Type B pancreatic cell (in vitro differentiated cells): Measurements from ENCODE around the gene HK1. TPM values are rescaled to one million over a fixed set of nuclear protein-coding genes. Genes with fewer than 3 reads are reported as not detected.

Experiments used
- DNase-seq: peaks from one replicate; pipeline ENCODE4 v3.0.0; 2021; ENCODE audit warnings: mixed read lengths; ENCODE audit not compliant: unreplicated experiment; ENCODE audit errors: extremely low spot score
- H3K27ac Mint-ChIP-seq: 2 replicates; pipeline ENCODE4 v1.8.0; 2021; ENCODE audit warnings: mild to moderate bottlenecking, mixed read lengths
- H3K27me3 Mint-ChIP-seq: 2 replicates; pipeline ENCODE4 v1.8.0; 2021; ENCODE audit warnings: mixed read lengths
- H3K36me3 Mint-ChIP-seq: 2 replicates; pipeline ENCODE4 v1.8.0; 2021; ENCODE audit warnings: mixed read lengths
- H3K4me1 Mint-ChIP-seq: one replicate; pipeline ENCODE4 v1.8.0; 2021; ENCODE audit warnings: mixed read lengths; ENCODE audit not compliant: unreplicated experiment
- H3K4me3 Mint-ChIP-seq: 2 replicates; pipeline ENCODE4 v1.8.0; 2021; ENCODE audit warnings: mild to moderate bottlenecking, mixed read lengths
- H3K9me3 Mint-ChIP-seq: 2 replicates; pipeline ENCODE4 v1.8.0; 2021; ENCODE audit warnings: mixed read lengths
- total RNA-seq: library from RNA; stranded (reverse); gene quantifications from 2 replicates; pipeline ENCODE4 v1.2.1, GENCODE V29; 2021; ENCODE audit warnings: low replicate concordance
- TF ChIP-seq, protein P1 (sequence below): fragments of 200-600 bp; sonication (generic); conservative IDR thresholded peaks from 2 replicates; pipeline ENCODE4 v1.5.0; 2021; ENCODE audit warnings: antibody characterized with exemption, mild to moderate bottlenecking

The HK1 gene
- total RNA-seq, 1 donor from 2014 or later = 60.8 TPM

DNA sequence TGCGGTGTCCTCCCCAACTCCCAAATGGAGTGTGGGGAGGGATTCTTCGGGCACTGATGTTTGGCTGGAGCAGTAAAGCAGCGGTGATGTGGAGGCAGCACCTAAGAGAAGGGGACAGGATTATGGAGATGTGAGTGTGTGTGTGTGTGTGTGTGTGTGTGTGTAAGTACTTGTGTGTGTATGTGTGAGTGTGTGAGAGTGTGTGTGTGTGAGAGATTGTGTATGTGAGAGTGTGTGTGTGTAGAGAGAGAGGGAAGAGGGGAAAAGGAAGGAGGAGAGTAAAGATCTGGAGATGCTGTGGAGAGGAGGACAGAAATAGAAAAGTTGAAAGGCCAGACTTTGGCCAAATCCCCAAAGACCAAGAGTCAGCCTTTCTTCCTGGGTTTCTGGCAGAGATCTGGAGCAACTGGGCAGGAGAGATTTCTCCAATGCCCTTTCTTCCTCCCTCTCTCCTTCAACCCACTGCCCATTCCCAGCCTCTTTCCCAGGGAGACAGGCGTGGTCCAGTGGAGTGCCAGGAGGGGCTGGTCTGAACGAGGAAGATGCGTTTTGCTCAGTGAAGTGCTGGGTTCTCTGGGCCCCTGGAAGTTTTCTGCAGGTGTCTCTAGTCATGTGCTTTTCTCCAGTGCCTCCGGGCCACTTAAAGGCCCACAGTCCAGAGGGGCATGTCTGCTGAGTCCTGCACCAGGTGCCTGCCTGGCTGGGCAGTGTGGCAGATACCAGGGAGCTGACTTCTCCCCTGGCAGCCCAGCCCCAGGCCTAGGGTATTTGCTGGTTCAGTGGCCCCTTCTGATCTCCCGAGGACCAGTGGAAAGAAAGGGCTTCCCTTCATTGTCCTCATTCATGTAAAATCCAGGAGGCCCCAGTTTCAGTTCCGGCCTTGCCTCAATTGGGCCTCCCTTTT lies 60.5 kb downstream of the HK1 start:
- peak overlapping the region; percentile 5 for H3K4me3 Mint-ChIP-seq
- DNase-seq = no peak
- no peaks in the 10 kb centered on the region for H3K27me3 Mint-ChIP-seq
- H3K27ac Mint-ChIP-seq = peak overlapping the region; percentile 95
- H3K9me3 Mint-ChIP-seq = no peaks in the 10 kb centered on the region
- peaks cover 12% of the 10 kb centered on the region for H3K36me3 Mint-ChIP-seq
- TF ChIP-seq, protein P1, sequence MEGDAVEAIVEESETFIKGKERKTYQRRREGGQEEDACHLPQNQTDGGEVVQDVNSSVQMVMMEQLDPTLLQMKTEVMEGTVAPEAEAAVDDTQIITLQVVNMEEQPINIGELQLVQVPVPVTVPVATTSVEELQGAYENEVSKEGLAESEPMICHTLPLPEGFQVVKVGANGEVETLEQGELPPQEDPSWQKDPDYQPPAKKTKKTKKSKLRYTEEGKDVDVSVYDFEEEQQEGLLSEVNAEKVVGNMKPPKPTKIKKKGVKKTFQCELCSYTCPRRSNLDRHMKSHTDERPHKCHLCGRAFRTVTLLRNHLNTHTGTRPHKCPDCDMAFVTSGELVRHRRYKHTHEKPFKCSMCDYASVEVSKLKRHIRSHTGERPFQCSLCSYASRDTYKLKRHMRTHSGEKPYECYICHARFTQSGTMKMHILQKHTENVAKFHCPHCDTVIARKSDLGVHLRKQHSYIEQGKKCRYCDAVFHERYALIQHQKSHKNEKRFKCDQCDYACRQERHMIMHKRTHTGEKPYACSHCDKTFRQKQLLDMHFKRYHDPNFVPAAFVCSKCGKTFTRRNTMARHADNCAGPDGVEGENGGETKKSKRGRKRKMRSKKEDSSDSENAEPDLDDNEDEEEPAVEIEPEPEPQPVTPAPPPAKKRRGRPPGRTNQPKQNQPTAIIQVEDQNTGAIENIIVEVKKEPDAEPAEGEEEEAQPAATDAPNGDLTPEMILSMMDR = no peak
- peaks cover 28% of the 10 kb centered on the region for H3K4me1 Mint-ChIP-seq

DNA sequence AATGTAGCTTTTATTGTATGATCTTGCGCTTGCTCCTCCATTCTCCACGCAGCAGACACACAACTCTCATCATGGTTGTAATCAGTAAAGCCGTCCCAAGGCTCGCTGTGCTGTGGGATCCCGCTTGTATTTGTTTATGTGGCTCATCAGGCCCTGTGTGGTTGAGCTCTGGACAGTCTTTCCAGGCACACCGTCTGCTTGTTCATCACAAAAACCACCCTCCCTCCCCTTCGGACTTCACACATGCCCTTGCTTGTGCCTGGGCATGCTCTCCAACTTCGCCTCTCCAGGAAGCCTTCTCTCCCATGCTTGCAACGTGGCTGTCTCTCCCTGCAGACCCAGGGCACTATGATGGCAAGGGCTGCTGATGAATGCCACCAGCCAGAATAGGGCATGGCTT lies 62.4 kb downstream of the HK1 start:
- H3K4me3 Mint-ChIP-seq = no peak overlapping the region
- H3K27me3 Mint-ChIP-seq = no peaks in the 10 kb centered on the region
- DNase-seq = no peak
- H3K27ac Mint-ChIP-seq = peak overlapping the region; percentile 39
- H3K9me3 Mint-ChIP-seq = no peaks in the 10 kb centered on the region
- TF ChIP-seq, protein P1 = no peak
- peaks cover 21% of the 10 kb centered on the region for H3K36me3 Mint-ChIP-seq
- H3K4me1 Mint-ChIP-seq = peaks cover 37% of the 10 kb centered on the region

DNA sequence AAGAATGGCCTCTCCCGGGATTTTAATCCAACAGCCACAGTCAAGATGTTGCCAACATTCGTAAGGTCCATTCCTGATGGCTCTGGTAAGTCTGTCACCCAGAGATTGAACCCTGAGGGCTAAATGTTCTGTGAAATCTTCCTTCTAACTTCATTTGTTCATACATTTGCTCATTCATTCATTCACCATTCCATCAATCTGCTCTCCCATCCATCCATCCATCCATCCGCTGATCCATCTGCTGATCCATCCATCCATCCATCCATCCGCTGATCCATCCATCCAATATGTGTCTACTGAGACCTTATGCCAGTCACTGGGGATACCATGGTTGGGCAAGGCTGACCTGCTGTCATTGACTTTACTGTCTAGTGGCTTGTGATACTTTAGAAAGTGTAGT lies 65.6 kb downstream of the HK1 start:
- DNase-seq = no peak
- H3K27me3 Mint-ChIP-seq = no peaks in the 10 kb centered on the region
- no peaks in the 10 kb centered on the region for H3K9me3 Mint-ChIP-seq
- H3K4me1 Mint-ChIP-seq = peaks cover 26% of the 10 kb centered on the region
- peaks cover 23% of the 10 kb centered on the region for H3K36me3 Mint-ChIP-seq
- H3K4me3 Mint-ChIP-seq = no peak overlapping the region
- H3K27ac Mint-ChIP-seq = peak overlapping the region; percentile 11
- TF ChIP-seq, protein P1 = no peak

DNA sequence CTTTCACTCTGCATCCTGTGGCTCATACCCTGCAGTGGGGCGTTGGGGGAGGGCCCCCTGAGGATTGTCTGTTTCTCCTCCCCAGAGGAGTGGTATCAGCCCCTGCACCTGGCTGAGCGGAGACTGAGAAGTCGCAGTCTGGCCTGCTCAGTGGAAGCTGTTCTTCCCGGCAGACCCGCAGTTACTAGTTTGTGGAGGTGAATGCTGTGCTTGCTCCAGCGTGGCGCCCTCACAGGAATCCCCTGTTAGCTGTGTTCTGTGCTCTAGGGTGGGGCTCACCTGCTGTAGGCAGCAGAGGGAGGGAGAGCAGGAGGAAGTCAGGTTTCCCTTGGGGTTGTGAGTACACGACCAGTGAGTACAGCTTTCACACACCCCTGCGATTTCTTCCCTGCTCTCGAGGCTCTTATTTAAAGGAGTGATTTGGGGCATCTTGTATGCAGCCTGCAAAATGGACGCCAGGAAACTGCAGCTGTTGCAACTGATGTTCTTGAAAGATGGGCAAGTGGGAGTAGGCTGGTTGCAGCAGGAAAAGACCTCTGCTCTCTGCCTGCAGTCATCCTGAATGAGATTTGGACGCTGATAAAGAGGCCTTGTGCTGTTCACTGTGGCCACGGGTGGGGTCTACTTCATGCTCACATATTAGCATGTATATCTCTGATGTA lies 66.4 kb downstream of the HK1 start:
- H3K27ac Mint-ChIP-seq = peak overlapping the region; percentile 74
- peaks cover 25% of the 10 kb centered on the region for H3K36me3 Mint-ChIP-seq
- H3K4me1 Mint-ChIP-seq = peaks cover 25% of the 10 kb centered on the region
- DNase-seq = no peak
- H3K27me3 Mint-ChIP-seq = no peaks in the 10 kb centered on the region
- H3K9me3 Mint-ChIP-seq = no peaks in the 10 kb centered on the region
- TF ChIP-seq, protein P1 = no peak
- peak overlapping the region; percentile 9 for H3K4me3 Mint-ChIP-seq

DNA sequence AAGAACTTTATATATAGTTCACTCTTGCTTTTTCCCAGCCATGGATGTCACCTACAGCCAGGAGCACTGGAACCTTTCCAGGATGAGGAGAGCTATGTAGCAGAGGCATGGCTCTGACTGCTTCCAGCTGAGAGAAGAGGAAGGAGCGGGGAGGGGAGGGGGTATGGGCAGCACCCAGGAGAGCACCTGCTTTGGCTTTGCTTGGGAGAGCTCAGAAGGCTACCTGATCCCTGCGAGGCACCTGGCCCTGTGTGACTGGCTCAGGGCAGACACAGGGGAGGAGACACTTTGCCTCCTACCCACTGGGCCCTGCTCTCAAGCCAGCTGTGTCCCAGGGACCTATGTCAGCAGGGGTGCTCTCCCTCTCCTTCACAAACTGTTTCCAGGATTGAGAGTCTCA lies 67.1 kb downstream of the HK1 start:
- TF ChIP-seq, protein P1 = no peak
- Mint-ChIP-seq H3K36me3 (peaks cover 28% of the 10 kb centered on the region), H3K4me3 (no peak overlapping the region), H3K27ac (peak overlapping the region; percentile 74), H3K9me3 (no peaks in the 10 kb centered on the region), H3K4me1 (peaks cover 25% of the 10 kb centered on the region), H3K27me3 (no peaks in the 10 kb centered on the region)
- DNase-seq = no peak
